GM19463 (cell line): Measurements from ENCODE around the gene LRBA.

Experiments
- ATAC-seq: cut with Tn5 transposase; IDR thresholded peaks from one replicate; pipeline ENCODE4 v1.9.1; 2021; ENCODE audit warnings: mild to moderate bottlenecking, moderate library complexity; ENCODE audit not compliant: unreplicated experiment

The LRBA gene

GRCh38 chr4:150817017-150817416 lies 198.1 kb downstream of the LRBA start:
- ATAC-seq: no peak

GRCh38 chr4:150816491-150816890 lies 198.6 kb downstream of the LRBA start:
- ATAC-seq: no peak

- no peak for ATAC-seq
Observed at GRCh38 chr4:150814873-150815272, 200.2 kb downstream of the LRBA start.

GRCh38 chr4:150805183-150806025 lies 209.7 kb downstream of the LRBA start:
- ATAC-seq: no peak

GRCh38 chr4:150801833-150802232 lies 213.3 kb downstream of the LRBA start:
- ATAC-seq: no peak

GRCh38 chr4:150799207-150799606 lies 215.9 kb downstream of the LRBA start:
- no peak for ATAC-seq

GRCh38 chr4:150794706-150795105 lies 220.4 kb downstream of the LRBA start:
- no peak for ATAC-seq

- ATAC-seq: no peak
Observed at GRCh38 chr4:150789864-150790263, 225.2 kb downstream of the LRBA start.

- no peak for ATAC-seq
Observed at GRCh38 chr4:150784939-150785338, 230.1 kb downstream of the LRBA start.

- ATAC-seq: no peak
Observed at GRCh38 chr4:150784305-150784704, 230.8 kb downstream of the LRBA start.

GRCh38 chr4:150782921-150783320 lies 232.2 kb downstream of the LRBA start:
- no peak for ATAC-seq

- no peak for ATAC-seq
Observed at GRCh38 chr4:150782311-150782710, 232.8 kb downstream of the LRBA start.

GRCh38 chr4:150781191-150781590 lies 233.9 kb downstream of the LRBA start:
- ATAC-seq: no peak

- no peak for ATAC-seq
Observed at GRCh38 chr4:150779707-150780106, 235.4 kb downstream of the LRBA start.

GRCh38 chr4:150773729-150774449 lies 241.2 kb downstream of the LRBA start:
- no peak for ATAC-seq

GRCh38 chr4:150773032-150773431 lies 242.1 kb downstream of the LRBA start:
- no peak for ATAC-seq

- no peak for ATAC-seq
Observed at GRCh38 chr4:150771382-150771781, 243.7 kb downstream of the LRBA start.

- ATAC-seq: no peak
Observed at GRCh38 chr4:150769845-150770244, 245.2 kb downstream of the LRBA start.

GRCh38 chr4:150769248-150769647 lies 245.8 kb downstream of the LRBA start:
- peak; percentile 72 for ATAC-seq

GRCh38 chr4:150768497-150768896 lies 246.6 kb downstream of the LRBA start:
- no peak for ATAC-seq

GRCh38 chr4:150765216-150765615 lies 249.9 kb downstream of the LRBA start:
- ATAC-seq: no peak

- ATAC-seq: no peak
Observed at GRCh38 chr4:150751648-150752047, 263.4 kb downstream of the LRBA start.
